Neuronal stem cell (in vitro differentiated cells): ENCODE results near the gene UBXN10.

Experiments used
- DNase-seq: peaks from one replicate; pipeline ENCODE4 v3.0.0-alpha.2; 2013; ENCODE audit warnings: low spot score
- H2AFZ ChIP-seq: one replicate; pipeline ENCODE4 v1.6.1; 2013; ENCODE audit warnings: mild to moderate bottlenecking, low read length, inconsistent platforms
- H2AK5ac ChIP-seq: 2 replicates; pipeline ENCODE4 v1.6.1; 2013; ENCODE audit warnings: low read depth, mild to moderate bottlenecking, inconsistent platforms, low read length, moderate library complexity, mixed read lengths
- H2BK120ac ChIP-seq: 2 replicates; pipeline ENCODE4 v1.6.1; 2013; ENCODE audit warnings: low read depth, mild to moderate bottlenecking, inconsistent platforms, low read length, moderate library complexity, mixed read lengths
- H2BK12ac ChIP-seq: one replicate; pipeline ENCODE4 v1.6.1; 2013; ENCODE audit warnings: low read length, inconsistent platforms
- H2BK15ac ChIP-seq: 2 replicates; pipeline ENCODE4 v1.6.1; 2013; ENCODE audit warnings: mild to moderate bottlenecking, low read length, inconsistent platforms, mixed read lengths
- H2BK5ac ChIP-seq: one replicate; pipeline ENCODE4 v1.6.1; 2013; ENCODE audit warnings: inconsistent platforms, mild to moderate bottlenecking, low read length, moderate library complexity
- H3K14ac ChIP-seq: one replicate; pipeline ENCODE4 v1.6.1; 2013; ENCODE audit warnings: low read length, inconsistent platforms
- H3K18ac ChIP-seq: 2 replicates; pipeline ENCODE4 v1.6.1; 2013; ENCODE audit warnings: low read length, inconsistent platforms
- H3K23ac ChIP-seq: 2 replicates; pipeline ENCODE4 v1.6.1; 2013; ENCODE audit warnings: low read depth, mild to moderate bottlenecking, mixed read lengths, low read length, inconsistent platforms; ENCODE audit not compliant: poor library complexity
- H3K27ac ChIP-seq: replicated peaks from 3 replicates; pipeline ENCODE4 v1.5.1; 2013; ENCODE audit warnings: low read length, inconsistent platforms
- H3K27me3 ChIP-seq, 3 experiments: 2 replicates each; pipeline ENCODE4 v1.6.1; 2013; ENCODE audit warnings: low read length in 3 of 3, mild to moderate bottlenecking in 2 of 3, inconsistent platforms in 1 of 3, low read depth in 1 of 3, mixed read lengths in 1 of 3, moderate library complexity in 1 of 3; ENCODE audit not compliant: control insufficient read depth in 3 of 3, insufficient read depth in 3 of 3
- H3K36me3 ChIP-seq, 2 donors: replicated peaks in 1 of 2; 2 replicates each; pipeline ENCODE4 v1.6.1; 2013; ENCODE audit warnings: low read length in 2 of 2; ENCODE audit not compliant: control insufficient read depth in 2 of 2, insufficient read depth in 2 of 2
- H3K4ac ChIP-seq: 2 replicates; pipeline ENCODE4 v1.6.1; 2013; ENCODE audit warnings: inconsistent platforms, mild to moderate bottlenecking, low read length, moderate library complexity
- H3K4me1 ChIP-seq, 2 donors: 1 replicate in 1 of 2; 2 replicates in 1 of 2; pipeline ENCODE4 v1.6.1; 2013; ENCODE audit warnings: low read length in 2 of 2, low read depth in 1 of 2; ENCODE audit not compliant: control insufficient read depth in 2 of 2, insufficient read depth in 1 of 2
- H3K4me2 ChIP-seq: one replicate; pipeline ENCODE4 v1.6.1; 2013; ENCODE audit warnings: mild to moderate bottlenecking, low read length, inconsistent platforms; ENCODE audit not compliant: insufficient read depth, poor library complexity, severe bottlenecking
- H3K4me3 ChIP-seq, 2 donors: 2 replicates each; pipeline ENCODE4 v1.5.1; 2013; ENCODE audit warnings: low read length in 2 of 2, mild to moderate bottlenecking in 2 of 2, inconsistent platforms in 1 of 2, moderate library complexity in 1 of 2
- H3K79me1 ChIP-seq: one replicate; pipeline ENCODE4 v1.6.1; 2013; ENCODE audit warnings: low read depth, mild to moderate bottlenecking, inconsistent platforms, low read length, moderate library complexity
- H3K9ac ChIP-seq: one replicate; pipeline ENCODE4 v1.6.1; 2013; ENCODE audit warnings: mild to moderate bottlenecking, low read depth, low read length, inconsistent platforms; ENCODE audit not compliant: poor library complexity
- H3K9me3 ChIP-seq, 2 donors: replicated peaks in 1 of 2; 2 replicates each; pipeline versions ENCODE3 to v1.6.1; 2013; ENCODE audit warnings: low read length in 2 of 2, mild to moderate bottlenecking in 2 of 2, inconsistent platforms in 1 of 2, low read depth in 1 of 2, mixed read lengths in 1 of 2, moderate library complexity in 1 of 2; ENCODE audit not compliant: control insufficient read depth in 2 of 2, insufficient read depth in 1 of 2
- H4K8ac ChIP-seq: one replicate; pipeline ENCODE4 v1.6.1; 2013; ENCODE audit warnings: low read depth, mild to moderate bottlenecking, inconsistent platforms, low read length, moderate library complexity
- H4K91ac ChIP-seq: one replicate; pipeline ENCODE4 v1.6.1; 2013; ENCODE audit warnings: low read length, low read depth, mild to moderate bottlenecking, inconsistent platforms; ENCODE audit not compliant: poor library complexity
- WGBS, 2 donors: extraction: QIAGEN DNeasy Blood & Tissue Kit; methylation state at CpG; one replicate each; pipeline ENCODE4 v1.1.7; 2013; ENCODE audit warnings: missing lambda C conversion rate in 2 of 2, mixed read lengths in 1 of 2; ENCODE audit not compliant: insufficient read length in 2 of 2, insufficient replicate concordance in 1 of 2; ENCODE audit errors: extremely low coverage in 2 of 2; 5-methylcytosine and 5-hydroxymethylcytosine counted together

UBXN10 gene

DNA sequence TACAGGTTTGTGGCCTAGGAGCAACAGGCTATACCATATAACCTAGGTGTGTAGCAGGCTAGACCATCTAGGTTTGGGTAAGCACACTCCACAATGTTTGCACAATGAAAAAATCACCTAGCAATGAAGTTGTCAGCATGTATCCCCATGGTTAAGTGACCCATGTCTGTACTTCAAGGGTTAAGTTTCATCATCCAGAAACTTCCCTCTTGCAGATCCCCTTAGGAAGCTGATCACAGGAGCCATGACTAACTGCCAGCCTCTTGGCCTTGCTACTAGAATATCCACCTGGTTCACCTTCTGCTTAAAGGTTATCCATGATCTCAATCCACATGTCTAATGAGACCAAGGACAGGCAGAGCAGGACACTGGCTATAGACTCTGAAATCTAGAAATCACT is 3.5 kb upstream of the UBXN10 start:
- no peak overlapping the region for H2AK5ac ChIP-seq
- H3K14ac ChIP-seq: no peak overlapping the region
- H3K27ac ChIP-seq: no peak overlapping the region
- H3K23ac ChIP-seq: no peak overlapping the region
- peaks cover 3 to 5% of the 10 kb centered on the region in 2 donors for H3K4me1 ChIP-seq
- no peak overlapping the region for H2AFZ ChIP-seq
- H2BK120ac ChIP-seq: no peak overlapping the region
- DNase-seq: no peak
- no peak overlapping the region for H2BK15ac ChIP-seq
- no peak overlapping the region for H4K91ac ChIP-seq
- no peak overlapping the region for H3K4me2 ChIP-seq
- peak overlapping the region; percentile 22 for H3K9ac ChIP-seq
- no peak overlapping the region for H2BK5ac ChIP-seq
- no peak overlapping the region for H3K18ac ChIP-seq
- H3K79me1 ChIP-seq: no peaks in the 10 kb centered on the region
- H3K27me3 ChIP-seq: peaks cover 0 to 42% (median 7%) of the 10 kb centered on the region in 3 experiments
- H3K4me3 ChIP-seq: no peak overlapping the region
- H4K8ac ChIP-seq: no peak overlapping the region
- H2BK12ac ChIP-seq: no peak overlapping the region
- H3K36me3 ChIP-seq: no peaks in the 10 kb centered on the region
- no peak overlapping the region for H3K4ac ChIP-seq
- H3K9me3 ChIP-seq: peaks cover 0 to 4% of the 10 kb centered on the region in 2 donors

DNA sequence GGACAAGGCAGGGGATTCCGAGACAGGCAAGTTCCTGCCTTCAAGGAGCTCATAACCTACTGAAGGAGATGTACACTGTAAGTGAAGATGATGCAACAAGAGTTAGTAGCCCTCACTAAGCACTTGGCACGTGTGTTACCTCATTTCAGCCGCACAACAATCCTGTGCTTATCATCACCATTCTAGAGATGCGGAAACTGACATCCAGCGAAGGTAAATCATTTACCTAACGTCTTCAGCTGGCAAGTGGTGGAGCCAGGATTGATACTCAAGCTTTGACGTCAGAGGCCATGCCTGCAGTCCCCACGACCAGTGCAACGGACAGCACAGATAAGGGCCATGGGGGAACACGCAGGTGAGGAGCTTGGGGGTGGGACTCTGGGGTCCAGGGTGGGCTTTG is 2.9 kb upstream of the UBXN10 start:
- no CpG with 5 or more reads among the region's 10 CpGs for WGBS, 2 donors
- H3K14ac ChIP-seq: no peak overlapping the region

DNA sequence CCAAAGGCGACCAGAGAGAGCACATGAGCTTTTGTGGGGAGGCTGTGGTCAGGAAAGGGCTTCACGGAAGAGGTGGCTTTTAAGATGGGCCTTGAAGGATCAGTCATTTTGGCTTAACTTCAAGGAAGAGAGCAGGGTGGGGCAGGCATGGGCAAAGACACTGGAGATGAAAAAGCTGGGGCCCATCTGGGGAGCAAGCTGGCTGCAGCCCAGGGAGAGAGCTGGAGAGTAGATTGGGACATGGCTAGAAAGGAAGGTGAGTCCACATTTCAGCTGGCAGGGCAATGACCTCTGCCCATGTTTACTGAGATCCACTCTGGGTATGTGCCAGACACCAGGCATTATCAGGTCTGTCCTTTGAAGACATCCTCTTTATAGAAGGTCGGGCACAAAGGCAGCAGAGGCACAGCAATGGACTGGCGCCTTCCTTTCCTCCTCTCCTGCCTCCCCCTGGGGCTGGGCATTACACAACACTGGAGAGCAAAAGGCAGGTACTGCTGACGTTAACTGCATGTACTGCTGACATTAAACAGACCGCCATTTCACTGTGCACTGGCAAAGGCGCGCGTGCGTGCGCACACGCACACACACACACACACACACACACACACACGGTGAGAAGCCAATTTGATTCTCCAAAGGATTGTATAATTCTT is 2.2 kb upstream of the UBXN10 start:
- Histone ChIP-seq H2BK15ac (no peak overlapping the region), H3K14ac (no peak overlapping the region), H3K27me3 (peaks cover 0 to 48% (median 7%) of the 10 kb centered on the region in 3 experiments), H3K4ac (no peak overlapping the region), H3K18ac (no peak overlapping the region), H3K9me3 (peaks cover 0 to 4% of the 10 kb centered on the region in 2 donors), H3K27ac (no peak overlapping the region), H3K9ac (no peak overlapping the region), H4K8ac (no peak overlapping the region), H2AK5ac (peak overlapping the region; percentile 37), H4K91ac (no peak overlapping the region), H3K36me3 (no peaks in the 10 kb centered on the region), H2BK120ac (no peak overlapping the region), H2AFZ (no peak overlapping the region), H3K4me1 (peaks cover 3 to 5% of the 10 kb centered on the region in 2 donors), H3K23ac (no peak overlapping the region), H2BK12ac (no peak overlapping the region), H3K4me3 (no peak overlapping the region), H3K4me2 (no peak overlapping the region), H3K79me1 (no peaks in the 10 kb centered on the region), H2BK5ac (no peak overlapping the region)
- WGBS, 2 donors: no CpG with 5 or more reads among the region's 13 CpGs
- no peak for DNase-seq

More for the DNA sequence above, 2.9 kb upstream of the UBXN10 start:
- Histone ChIP-seq H4K8ac (no peak overlapping the region), H3K27me3 (peaks cover 0 to 41% (median 7%) of the 10 kb centered on the region in 3 experiments), H3K4ac (no peak overlapping the region), H3K4me1 (peaks cover 3 to 5% of the 10 kb centered on the region in 2 donors), H2AK5ac (no peak overlapping the region), H2BK120ac (no peak overlapping the region), H3K27ac (no peak overlapping the region), H2BK5ac (no peak overlapping the region), H3K4me3 (no peak overlapping the region), H3K9me3 (peaks cover 0 to 4% of the 10 kb centered on the region in 2 donors), H2AFZ (no peak overlapping the region), H2BK12ac (no peak overlapping the region), H2BK15ac (no peak overlapping the region), H3K79me1 (no peaks in the 10 kb centered on the region), H3K18ac (no peak overlapping the region), H3K23ac (no peak overlapping the region), H3K9ac (no peak overlapping the region), H3K4me2 (no peak overlapping the region), H4K91ac (no peak overlapping the region), H3K36me3 (no peaks in the 10 kb centered on the region)
- no peak for DNase-seq

DNA sequence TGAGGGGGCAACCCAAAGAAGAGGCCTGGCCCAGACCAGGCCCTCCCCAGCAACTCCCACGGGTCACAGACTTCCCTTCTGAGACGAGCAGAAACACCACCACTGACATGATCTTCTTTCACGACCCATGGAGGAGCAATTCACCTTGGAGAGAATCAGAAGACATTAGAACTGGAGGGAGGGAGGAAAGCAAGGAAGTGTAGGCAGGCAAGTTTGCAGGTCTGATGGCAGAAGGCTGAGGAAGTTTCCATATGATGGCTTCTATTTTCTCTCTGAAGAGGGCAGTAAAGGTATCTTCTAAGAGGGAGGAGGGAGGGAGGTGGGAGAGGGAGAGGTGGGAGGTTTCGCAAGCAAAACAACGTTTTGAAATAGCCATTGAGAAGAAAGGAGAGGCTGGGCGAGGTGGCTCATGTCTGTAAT is 1.4 kb upstream of the UBXN10 start:
- WGBS, 2 donors: no CpG with 5 or more reads among the region's 6 CpGs
- H3K4ac ChIP-seq: no peak overlapping the region

More for the DNA sequence above, 1.4 kb upstream of the UBXN10 start:
- Histone ChIP-seq H3K4me2 (no peak overlapping the region), H3K14ac (no peak overlapping the region), H2AK5ac (no peak overlapping the region), H3K27me3 (peaks cover 0 to 52% (median 7%) of the 10 kb centered on the region in 3 experiments), H3K4me3 (no peak overlapping the region), H3K4me1 (peaks cover 3 to 5% of the 10 kb centered on the region in 2 donors), H2BK5ac (no peak overlapping the region), H3K27ac (no peak overlapping the region), H2BK12ac (no peak overlapping the region), H3K36me3 (no peaks in the 10 kb centered on the region), H4K8ac (no peak overlapping the region), H3K9ac (no peak overlapping the region), H3K18ac (no peak overlapping the region), H3K23ac (no peak overlapping the region), H3K79me1 (no peaks in the 10 kb centered on the region), H3K9me3 (peaks cover 0 to 4% of the 10 kb centered on the region in 2 donors), H2AFZ (no peak overlapping the region), H2BK15ac (no peak overlapping the region), H4K91ac (no peak overlapping the region), H2BK120ac (no peak overlapping the region)
- DNase-seq: no peak
